Activated naive CD8-positive, alpha-beta T cell (primary cell): ENCODE measurements around the gene TMEM150C.
"Not testable (repeated sequence)": the region's sequence is repeated elsewhere in the genome, so short reads cannot be mapped to it uniquely, and the experiment has no call there.

Experiments
- H3K27ac Mint-ChIP-seq: one replicate; pipeline ENCODE4 v1.8.0; 2021; ENCODE audit warnings: mixed read lengths
- H3K27me3 Mint-ChIP-seq: one replicate; pipeline ENCODE4 v1.8.0; 2021; ENCODE audit warnings: mixed read lengths
- H3K36me3 Mint-ChIP-seq: one replicate; pipeline ENCODE4 v1.8.0; 2021; ENCODE audit warnings: mixed read lengths
- H3K4me1 Mint-ChIP-seq: one replicate; pipeline ENCODE4 v1.8.0; 2021; ENCODE audit warnings: low read depth, mixed read lengths
- H3K4me3 Mint-ChIP-seq: one replicate; pipeline ENCODE4 v1.8.0; 2021; ENCODE audit warnings: mild to moderate bottlenecking, mixed read lengths
- H3K9me3 Mint-ChIP-seq: one replicate; pipeline ENCODE4 v1.8.0; 2021; ENCODE audit warnings: low read depth, mixed read lengths

TMEM150C gene

DNA sequence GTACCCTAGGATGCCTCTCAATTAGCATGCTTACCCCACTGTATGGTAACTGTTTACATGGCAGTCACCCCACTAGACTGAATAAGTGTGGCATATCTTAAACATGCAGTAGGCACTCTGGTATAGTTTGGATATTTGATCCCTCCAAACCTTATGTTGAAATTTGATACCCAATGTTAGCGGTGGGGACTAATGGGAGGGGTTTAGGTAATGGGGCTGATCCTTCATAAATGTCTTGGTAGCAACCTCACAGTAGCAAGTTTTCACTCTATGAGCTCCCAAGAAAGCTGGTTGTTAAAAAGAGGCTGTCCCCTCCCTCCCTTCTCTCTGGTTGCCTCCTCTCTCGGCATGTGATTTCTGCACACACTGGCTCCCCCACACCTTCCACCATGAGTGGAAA lies 10.1 kb downstream of the TMEM150C start:
- Mint-ChIP-seq H3K27ac (no peak overlapping the region), H3K36me3 (no peaks in the 10 kb centered on the region), H3K4me3 (no peak overlapping the region), H3K4me1 (no peaks in the 10 kb centered on the region), H3K9me3 (peaks cover 5% of the 10 kb centered on the region), H3K27me3 (peaks cover 16% of the 10 kb centered on the region)

DNA sequence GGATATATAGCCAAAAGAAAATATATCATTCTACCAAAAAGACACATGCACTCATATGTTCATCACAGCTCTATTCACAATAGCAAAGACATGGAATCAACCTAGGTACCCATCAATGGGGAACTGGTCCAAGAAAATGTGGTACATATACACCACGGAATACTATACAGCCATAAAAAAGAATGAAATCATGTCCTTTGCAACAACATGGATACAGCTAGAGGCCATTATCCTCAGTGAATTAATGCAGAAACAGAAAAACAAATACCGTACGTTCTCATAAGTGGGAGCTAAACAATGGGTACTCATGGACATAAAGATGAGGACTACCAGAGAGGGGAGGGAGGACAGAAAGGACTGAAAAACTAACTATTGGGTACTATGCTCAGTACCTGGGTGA lies 13.9 kb downstream of the TMEM150C start:
- not testable (repeated sequence) for H3K4me1 Mint-ChIP-seq, H3K36me3 Mint-ChIP-seq, H3K9me3 Mint-ChIP-seq, H3K4me3 Mint-ChIP-seq, H3K27ac Mint-ChIP-seq
- H3K27me3 Mint-ChIP-seq: peaks cover 24% of the 10 kb centered on the region

DNA sequence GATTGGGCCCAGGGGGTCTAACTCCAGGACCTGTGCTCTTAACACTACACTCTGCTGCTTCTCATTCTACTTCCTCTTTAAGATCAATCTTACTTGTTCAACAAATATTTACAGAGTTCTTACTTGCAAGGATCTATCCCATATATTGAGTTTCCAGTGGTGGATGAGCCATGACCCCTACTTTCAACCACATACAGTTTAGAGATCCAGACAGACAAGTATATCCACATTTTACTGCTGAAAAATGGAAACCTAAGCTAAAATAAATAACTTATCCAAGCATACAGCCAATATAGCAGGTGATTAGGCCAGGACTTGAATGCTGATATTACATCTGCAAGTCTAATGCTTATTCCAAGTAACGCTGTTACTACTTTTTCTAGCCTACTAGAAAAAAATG lies 18.7 kb downstream of the TMEM150C start:
- Mint-ChIP-seq H3K4me3 (no peak overlapping the region), H3K27ac (no peak overlapping the region), H3K4me1 (no peaks in the 10 kb centered on the region), H3K36me3 (no peaks in the 10 kb centered on the region), H3K27me3 (peaks cover 19% of the 10 kb centered on the region), H3K9me3 (peaks cover 5% of the 10 kb centered on the region)

DNA sequence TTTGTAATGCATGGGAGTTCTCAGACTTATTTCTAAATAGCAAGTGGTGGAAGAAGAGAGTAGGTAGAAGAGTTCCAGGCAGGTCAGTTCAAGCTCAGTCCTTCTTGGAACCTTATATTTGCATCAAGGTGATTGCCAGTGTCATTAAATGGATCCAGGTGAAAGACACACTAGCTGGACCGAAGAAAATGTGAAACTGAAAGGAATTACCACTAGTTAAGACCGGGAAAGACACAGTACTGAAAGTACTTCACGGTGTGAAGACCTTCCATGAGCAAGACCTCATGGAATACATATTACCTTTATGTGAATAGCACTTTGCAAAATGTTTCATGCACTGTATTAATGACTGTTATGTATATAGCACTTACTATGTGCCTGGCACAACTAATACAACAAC lies 19.1 kb downstream of the TMEM150C start:
- Mint-ChIP-seq H3K27me3 (peaks cover 16% of the 10 kb centered on the region), H3K27ac (no peak overlapping the region)

DNA sequence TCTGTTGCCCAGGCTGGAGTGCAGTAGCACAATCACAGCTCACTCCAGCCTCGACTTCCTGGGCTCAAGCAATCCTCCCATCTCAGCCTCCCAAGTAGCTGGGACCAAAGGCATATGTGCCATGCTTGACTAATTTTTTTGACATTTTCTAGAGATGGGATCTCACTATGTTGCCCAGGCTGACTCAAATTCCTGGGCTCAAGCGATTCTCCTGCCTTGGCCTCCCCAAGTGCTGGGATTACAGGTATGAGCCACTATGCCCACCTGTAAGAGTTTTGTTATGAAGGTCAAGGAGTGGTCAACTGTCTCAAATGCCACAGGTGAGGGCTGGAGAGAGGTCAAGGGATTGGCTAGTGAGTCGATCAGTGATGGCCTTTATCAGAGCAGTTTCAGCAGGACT lies 32.5 kb downstream of the TMEM150C start:
- Mint-ChIP-seq H3K27ac (no peak overlapping the region), H3K4me3 (no peak overlapping the region), H3K27me3 (no peaks in the 10 kb centered on the region), H3K4me1 (no peaks in the 10 kb centered on the region), H3K36me3 (no peaks in the 10 kb centered on the region), H3K9me3 (no peaks in the 10 kb centered on the region)

More for the DNA sequence above, 19.1 kb downstream of the TMEM150C start:
- peaks cover 2% of the 10 kb centered on the region for H3K9me3 Mint-ChIP-seq
- H3K4me1 Mint-ChIP-seq: no peaks in the 10 kb centered on the region
- H3K36me3 Mint-ChIP-seq: no peaks in the 10 kb centered on the region
- no peak overlapping the region for H3K4me3 Mint-ChIP-seq

DNA sequence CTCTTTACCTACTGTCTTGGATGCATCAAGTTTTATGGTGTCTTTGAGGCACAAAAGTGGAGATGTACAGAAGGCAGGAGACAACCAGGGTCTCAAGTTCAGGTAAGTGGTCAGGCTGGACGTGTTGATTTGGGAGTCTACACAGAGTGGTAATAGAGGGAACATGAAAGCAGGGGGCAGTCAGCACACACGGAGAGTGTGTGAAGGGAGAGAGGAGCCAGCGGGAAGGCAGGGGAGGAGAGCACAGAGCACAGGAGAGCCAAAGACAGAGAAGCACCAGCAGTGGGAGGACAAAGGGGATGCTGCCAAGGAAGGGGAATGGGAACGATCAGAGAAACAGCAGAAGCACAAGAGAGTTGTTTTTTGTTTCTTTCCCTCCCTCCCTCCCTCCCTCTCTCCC lies 32.9 kb downstream of the TMEM150C start:
- H3K27me3 Mint-ChIP-seq: no peaks in the 10 kb centered on the region
- no peaks in the 10 kb centered on the region for H3K36me3 Mint-ChIP-seq
- H3K27ac Mint-ChIP-seq: no peak overlapping the region
- no peaks in the 10 kb centered on the region for H3K4me1 Mint-ChIP-seq
- no peaks in the 10 kb centered on the region for H3K9me3 Mint-ChIP-seq
- no peak overlapping the region for H3K4me3 Mint-ChIP-seq

DNA sequence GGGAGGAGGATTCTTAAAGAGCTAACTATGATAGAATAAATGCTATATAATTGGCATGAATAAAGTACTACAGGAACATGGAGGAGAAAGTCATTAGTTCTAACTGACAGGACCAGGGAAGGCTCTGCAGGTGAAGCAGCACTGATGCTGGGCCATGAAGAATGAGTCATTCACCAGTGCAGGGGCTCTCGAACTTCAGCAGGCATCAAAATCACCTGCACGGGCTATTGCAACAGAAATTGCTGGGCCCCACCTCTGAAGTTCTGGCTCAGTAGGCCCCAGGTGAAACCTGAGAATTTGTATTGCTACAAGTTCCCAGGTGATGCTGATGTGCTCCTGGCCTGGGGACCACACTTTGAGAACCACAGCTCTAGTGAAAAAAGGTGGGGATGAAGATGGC lies 33.7 kb downstream of the TMEM150C start:
- Mint-ChIP-seq H3K27me3 (no peaks in the 10 kb centered on the region), H3K27ac (no peak overlapping the region)

DNA sequence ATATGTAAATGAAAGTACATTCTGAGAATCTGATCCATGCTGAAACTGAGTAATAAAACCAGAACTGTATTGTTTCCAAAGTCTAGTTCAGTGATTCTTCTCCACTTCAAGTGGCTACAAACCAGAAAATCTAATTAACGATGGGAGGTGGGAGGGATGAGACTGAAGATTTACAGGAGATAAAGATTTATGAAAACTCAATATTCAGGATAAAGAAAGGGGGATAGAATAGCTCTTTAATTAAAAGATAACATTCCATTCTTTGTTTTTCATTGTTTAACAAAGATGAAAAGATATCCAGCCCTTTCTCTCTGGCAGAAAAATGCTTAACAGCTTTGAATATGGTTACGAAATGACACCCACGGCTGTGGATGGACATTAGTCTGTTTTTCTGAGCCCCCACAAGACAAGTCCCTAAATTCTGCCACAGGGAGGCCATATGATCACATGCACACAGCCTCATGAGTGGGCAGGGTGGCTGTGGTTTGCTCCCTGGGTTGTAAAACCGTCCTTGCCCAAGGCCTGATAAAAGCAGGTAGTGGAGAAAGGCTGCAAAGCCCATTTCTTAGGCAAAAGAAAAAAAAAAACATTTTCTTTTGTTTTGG lies 36.4 kb downstream of the TMEM150C start:
- no peak overlapping the region for H3K27ac Mint-ChIP-seq
- no peaks in the 10 kb centered on the region for H3K9me3 Mint-ChIP-seq
- H3K4me3 Mint-ChIP-seq: no peak overlapping the region
- H3K27me3 Mint-ChIP-seq: peaks cover 4% of the 10 kb centered on the region
- no peaks in the 10 kb centered on the region for H3K4me1 Mint-ChIP-seq
- no peaks in the 10 kb centered on the region for H3K36me3 Mint-ChIP-seq

More for the DNA sequence above, 33.7 kb downstream of the TMEM150C start:
- H3K4me1 Mint-ChIP-seq: no peaks in the 10 kb centered on the region
- H3K36me3 Mint-ChIP-seq: no peaks in the 10 kb centered on the region
- no peak overlapping the region for H3K4me3 Mint-ChIP-seq
- no peaks in the 10 kb centered on the region for H3K9me3 Mint-ChIP-seq

DNA sequence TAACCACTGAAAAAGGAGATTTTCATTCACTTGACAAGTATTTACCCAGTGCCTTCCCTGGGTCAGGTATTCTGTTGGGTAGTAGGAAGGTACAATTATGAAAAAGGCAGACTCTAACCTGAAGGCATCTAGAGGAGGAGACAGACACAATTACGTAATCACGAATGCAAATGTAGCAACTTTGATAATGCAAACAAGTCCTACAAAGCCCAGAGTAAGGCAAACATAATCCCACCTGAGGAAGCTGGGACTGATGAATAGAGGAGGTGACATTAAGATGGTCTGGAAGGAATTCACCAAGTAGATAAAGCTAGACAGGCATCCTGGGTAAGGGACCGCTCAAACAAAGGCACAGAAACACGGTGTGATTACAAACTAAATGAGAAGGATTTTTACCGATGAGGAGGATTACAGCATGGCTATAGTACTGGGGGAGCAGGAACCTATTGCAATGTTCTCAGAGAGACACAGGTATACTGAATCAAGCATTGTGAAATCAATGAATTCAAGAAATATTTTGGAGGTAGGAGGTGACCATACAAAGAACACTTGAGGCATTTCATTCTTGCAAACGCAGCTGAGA lies 37.1 kb downstream of the TMEM150C start:
- no peak overlapping the region for H3K27ac Mint-ChIP-seq
- H3K36me3 Mint-ChIP-seq: no peaks in the 10 kb centered on the region
- no peaks in the 10 kb centered on the region for H3K4me1 Mint-ChIP-seq

DNA sequence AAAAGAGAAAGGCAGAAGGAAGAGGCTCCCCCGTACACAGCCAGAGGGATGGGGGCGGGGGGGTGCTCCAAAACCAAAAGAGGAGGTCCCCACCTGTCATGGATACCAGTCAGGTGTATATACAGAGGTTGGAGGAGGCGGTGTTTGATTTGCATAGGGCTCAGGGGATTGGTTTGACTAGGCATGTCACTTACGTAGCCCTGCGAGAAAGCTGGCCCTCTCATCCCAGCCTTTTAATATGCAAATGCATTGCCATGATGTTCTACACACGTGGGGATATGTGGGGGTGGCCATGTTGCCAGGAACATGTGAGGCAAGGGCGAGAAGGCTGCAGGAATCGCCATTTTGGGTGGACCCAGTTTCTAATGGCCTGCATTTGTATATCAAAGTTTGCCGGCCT lies 38.6 kb downstream of the TMEM150C start:
- Mint-ChIP-seq H3K4me3 (no peak overlapping the region), H3K27me3 (peaks cover 6% of the 10 kb centered on the region), H3K4me1 (no peaks in the 10 kb centered on the region), H3K27ac (no peak overlapping the region), H3K36me3 (no peaks in the 10 kb centered on the region), H3K9me3 (no peaks in the 10 kb centered on the region)

More for the DNA sequence above, 37.1 kb downstream of the TMEM150C start:
- peaks cover 6% of the 10 kb centered on the region for H3K27me3 Mint-ChIP-seq
- no peak overlapping the region for H3K4me3 Mint-ChIP-seq
- no peaks in the 10 kb centered on the region for H3K9me3 Mint-ChIP-seq

DNA sequence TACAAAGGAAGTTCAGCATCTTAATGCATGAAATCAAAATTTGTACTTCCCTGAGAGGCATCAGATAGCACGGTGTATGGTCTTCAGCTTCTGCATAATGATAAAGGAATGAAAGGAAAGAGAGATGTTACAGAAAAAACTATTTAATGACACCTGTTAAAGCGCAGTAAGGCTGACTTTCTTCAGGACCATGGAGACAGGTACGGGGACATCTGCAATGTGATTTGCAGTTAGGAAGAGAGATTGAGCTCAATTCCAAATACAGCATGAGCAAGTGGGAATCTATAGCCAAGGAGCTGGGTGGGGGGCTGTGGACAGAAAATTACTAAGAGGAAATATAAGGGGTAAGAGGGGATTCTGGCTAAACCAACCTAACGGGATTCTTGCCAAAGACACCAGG lies 39.3 kb downstream of the TMEM150C start:
- no peaks in the 10 kb centered on the region for H3K36me3 Mint-ChIP-seq
- no peaks in the 10 kb centered on the region for H3K9me3 Mint-ChIP-seq
- H3K27me3 Mint-ChIP-seq: peaks cover 6% of the 10 kb centered on the region
- no peak overlapping the region for H3K27ac Mint-ChIP-seq
- no peak overlapping the region for H3K4me3 Mint-ChIP-seq
- H3K4me1 Mint-ChIP-seq: no peaks in the 10 kb centered on the region

DNA sequence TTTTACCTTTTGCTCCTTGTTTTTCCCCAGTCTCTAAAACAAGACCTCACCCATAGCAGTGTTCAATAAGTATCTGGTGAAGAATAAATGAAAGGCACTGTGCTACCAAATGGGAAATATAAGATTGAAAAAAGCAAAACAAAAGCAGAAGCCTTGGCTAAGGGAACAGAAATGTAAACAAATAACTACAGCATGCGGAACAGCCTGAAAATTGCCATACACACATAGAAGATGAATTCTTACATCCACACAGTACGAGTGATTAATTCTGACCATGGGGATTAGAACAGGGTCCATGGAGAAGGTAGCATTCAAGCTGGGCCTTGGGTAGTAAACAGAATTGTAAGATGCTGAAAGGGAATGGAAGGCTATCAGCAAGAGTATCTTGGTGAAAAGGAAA lies 40.5 kb downstream of the TMEM150C start:
- Mint-ChIP-seq H3K27ac (no peak overlapping the region), H3K27me3 (peaks cover 6% of the 10 kb centered on the region), H3K36me3 (no peaks in the 10 kb centered on the region), H3K4me3 (no peak overlapping the region), H3K9me3 (no peaks in the 10 kb centered on the region), H3K4me1 (no peaks in the 10 kb centered on the region)

DNA sequence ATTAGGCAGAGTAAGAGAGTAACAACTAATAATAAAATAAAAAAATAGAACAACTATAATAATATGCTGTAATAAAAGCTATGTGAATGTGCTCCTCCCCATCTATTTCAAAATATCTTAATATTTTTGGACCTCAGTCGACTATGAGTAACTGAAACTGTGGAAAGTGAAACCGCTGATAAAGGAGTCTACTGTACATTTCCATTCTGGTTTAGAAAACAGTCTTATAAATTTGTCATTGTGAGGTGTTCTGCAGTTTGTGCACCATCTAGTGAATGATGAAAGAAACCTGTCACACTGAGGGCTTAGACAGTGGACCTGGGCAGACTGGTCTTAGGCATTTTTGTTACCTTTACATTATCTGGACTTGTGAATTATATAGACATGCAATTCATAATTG lies 42.0 kb downstream of the TMEM150C start:
- H3K9me3 Mint-ChIP-seq: no peaks in the 10 kb centered on the region
- H3K36me3 Mint-ChIP-seq: no peaks in the 10 kb centered on the region
- no peak overlapping the region for H3K27ac Mint-ChIP-seq
- H3K27me3 Mint-ChIP-seq: peaks cover 6% of the 10 kb centered on the region
- H3K4me1 Mint-ChIP-seq: no peaks in the 10 kb centered on the region
- no peak overlapping the region for H3K4me3 Mint-ChIP-seq

DNA sequence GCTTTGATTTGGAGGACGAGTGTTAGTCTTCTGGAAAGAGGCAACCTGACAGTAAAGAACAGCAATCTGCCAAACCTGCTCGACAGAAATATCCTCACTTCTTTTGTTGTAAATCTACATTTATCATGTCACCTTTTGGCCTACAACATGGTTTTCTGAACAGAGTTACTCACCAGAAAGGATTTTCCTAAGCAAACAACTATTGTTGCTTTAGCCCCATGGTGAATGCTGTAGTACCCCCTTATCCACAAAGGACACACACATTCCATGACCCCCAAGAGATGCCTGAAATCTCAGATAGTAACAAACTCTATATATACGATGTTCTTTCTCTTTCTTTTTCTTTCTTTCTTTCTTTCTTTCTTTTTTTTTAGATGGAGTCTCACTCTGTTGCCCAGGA lies 42.7 kb downstream of the TMEM150C start:
- Mint-ChIP-seq H3K4me3 (no peak overlapping the region), H3K9me3 (no peaks in the 10 kb centered on the region), H3K27me3 (peaks cover 13% of the 10 kb centered on the region), H3K4me1 (no peaks in the 10 kb centered on the region), H3K36me3 (no peaks in the 10 kb centered on the region), H3K27ac (no peak overlapping the region)

DNA sequence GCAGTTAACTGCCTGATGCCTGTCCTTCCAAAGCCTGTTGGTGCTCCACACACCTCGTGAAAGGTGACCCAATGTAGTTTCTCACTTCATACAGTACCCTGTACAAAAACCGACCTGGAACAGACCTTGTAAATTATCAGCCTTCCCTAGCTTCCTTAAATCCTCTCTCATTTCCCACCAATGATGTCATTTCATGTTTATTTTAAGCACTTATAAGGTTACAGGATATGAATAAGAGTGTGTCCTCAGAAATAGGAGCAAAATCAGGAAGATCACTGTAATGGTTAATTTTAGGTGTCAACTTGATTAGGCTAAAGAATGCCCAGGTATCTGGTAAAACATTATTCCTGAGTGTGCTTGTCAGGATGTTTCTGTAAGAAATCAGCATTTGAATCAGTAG lies 44.7 kb downstream of the TMEM150C start:
- H3K9me3 Mint-ChIP-seq: no peaks in the 10 kb centered on the region
- H3K36me3 Mint-ChIP-seq: no peaks in the 10 kb centered on the region
- no peaks in the 10 kb centered on the region for H3K4me1 Mint-ChIP-seq
- no peak overlapping the region for H3K27ac Mint-ChIP-seq
- H3K27me3 Mint-ChIP-seq: peaks cover 12% of the 10 kb centered on the region
- H3K4me3 Mint-ChIP-seq: no peak overlapping the region

DNA sequence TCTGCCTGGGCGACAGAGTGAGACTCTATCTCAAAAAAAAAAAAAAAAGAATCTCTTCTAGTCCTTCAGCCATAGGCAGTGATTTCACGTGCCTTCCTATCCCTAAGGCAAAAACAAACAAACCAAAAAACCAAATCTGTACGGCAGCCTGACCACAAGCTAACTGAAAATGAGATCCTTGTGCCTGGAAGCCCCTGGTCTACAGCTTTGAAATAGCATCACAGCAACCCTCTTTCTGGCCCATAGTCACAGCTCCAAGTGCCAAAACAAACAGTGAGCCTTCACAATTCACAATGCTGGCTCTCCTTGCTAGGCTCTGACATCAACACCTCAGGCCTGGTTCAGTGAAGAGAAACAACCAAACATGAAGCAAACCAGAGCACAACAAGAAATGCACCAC lies 46.1 kb downstream of the TMEM150C start:
- Mint-ChIP-seq H3K27ac (no peak overlapping the region), H3K27me3 (peaks cover 12% of the 10 kb centered on the region), H3K36me3 (no peaks in the 10 kb centered on the region), H3K4me3 (no peak overlapping the region), H3K4me1 (no peaks in the 10 kb centered on the region), H3K9me3 (no peaks in the 10 kb centered on the region)
